Endometrial microvascular endothelial cells (primary cell): ENCODE results near the gene SLC25A29. TPM values are rescaled to one million over a fixed set of nuclear protein-coding genes. Genes with fewer than 3 reads are reported as not detected.

Experiments used
- in situ Hi-C: cut with HindIII; loops from 2 replicates; pipeline ENCODE4 v1.10.0; 2017; ENCODE audit warnings: low sequenced_read_pairs, low pct_unique_long_range_greater_than_20kb; ENCODE audit errors: inconsistent ontology term
- total RNA-seq: library from RNA; depleted of rRNA; stranded (reverse); fragments of >200 nt; gene quantifications from one replicate; pipeline ENCODE4 v1.2.3, GENCODE V29; 2015; ENCODE audit errors: inconsistent ontology term

Gene SLC25A29
- total RNA-seq, 1 donor from 2014 or later: 40.0 TPM

- in situ Hi-C loops: no loop called here
Measured at GRCh38 chr14:100263141-100263540, 43.1 kb downstream of the SLC25A29 start.

DNA sequence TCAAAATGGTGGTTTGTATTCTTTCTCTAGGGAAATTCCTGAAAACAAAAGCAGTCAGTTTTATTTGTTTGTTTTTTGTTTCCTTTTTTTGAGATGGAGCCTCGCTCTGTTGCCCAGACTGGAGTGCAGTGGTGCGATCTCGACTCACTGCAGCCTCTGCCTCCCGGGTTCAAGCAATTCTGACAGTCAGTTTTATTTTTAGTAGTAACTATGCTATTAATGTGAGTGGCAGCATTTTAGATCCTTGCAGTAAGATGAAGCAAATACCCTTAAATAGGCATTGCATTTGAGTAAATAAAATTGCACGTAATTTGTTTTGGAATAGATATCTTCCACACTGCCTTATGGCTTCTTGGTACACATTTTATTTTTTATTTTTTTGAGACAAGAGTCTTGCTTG is 43.7 kb downstream of the SLC25A29 start:
- in situ Hi-C loops: no loop called here

DNA sequence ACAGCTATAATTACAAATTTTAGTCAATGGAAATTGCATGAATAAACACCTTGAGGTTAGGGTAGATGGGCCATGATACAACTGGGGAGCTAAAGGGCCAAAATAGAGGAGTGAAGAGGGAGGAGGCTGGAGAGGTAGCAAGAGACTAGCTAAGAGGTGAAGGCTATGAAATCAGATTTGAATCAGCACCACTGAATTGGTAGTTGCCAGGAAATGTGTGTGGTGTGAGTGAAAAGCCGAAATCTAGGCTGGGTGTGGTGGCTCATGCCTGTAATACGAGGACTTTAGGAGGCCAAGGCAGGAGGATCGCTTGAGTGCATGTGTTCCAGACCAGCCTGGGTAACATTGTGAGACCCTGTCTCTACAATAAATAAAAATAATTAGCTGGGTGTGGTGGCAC is 44.6 kb downstream of the SLC25A29 start:
- in situ Hi-C loops: no loop called here

- in situ Hi-C loops: no loop called here
Measured at GRCh38 chr14:100256339-100256895, 49.8 kb downstream of the SLC25A29 start.

GRCh38 chr14:100252684-100253083 is 53.6 kb downstream of the SLC25A29 start:
- in situ Hi-C loops: no loop called here

- in situ Hi-C loops: no loop called here
Measured at GRCh38 chr14:100250732-100251465, 55.3 kb downstream of the SLC25A29 start.

- in situ Hi-C loops: no loop called here
Measured at GRCh38 chr14:100246809-100247428, 59.3 kb downstream of the SLC25A29 start.

- in situ Hi-C loops: no loop called here
Measured at GRCh38 chr14:100243020-100243419, 63.2 kb downstream of the SLC25A29 start.

DNA sequence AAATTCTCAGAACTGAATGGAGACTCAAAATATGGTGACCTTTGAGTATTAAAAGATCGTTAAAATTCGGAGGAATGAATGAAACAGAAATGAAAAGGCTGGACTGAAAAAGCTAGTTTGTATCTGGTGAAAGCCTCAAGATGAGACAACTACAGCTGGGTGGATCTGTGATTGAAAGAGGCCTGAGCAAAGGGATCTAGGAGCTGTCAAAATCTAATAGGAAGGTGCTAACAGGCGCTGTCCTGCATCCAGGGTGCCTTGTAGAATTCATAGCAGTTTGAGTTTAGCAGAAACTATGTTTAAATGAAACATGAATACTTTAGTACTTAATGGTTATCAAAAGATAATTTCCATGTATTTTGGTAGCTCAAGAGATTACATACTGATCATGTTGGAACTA is 65.0 kb downstream of the SLC25A29 start:
- in situ Hi-C loops: no loop called here

Other genes with a start within 250 kb of the SLC25A29 start
- gene EVL, start 241.0 kb downstream of the SLC25A29 start, total RNA-seq: 11.9 TPM
- gene DEGS2, start 146.8 kb downstream of the SLC25A29 start, total RNA-seq: not detected
- 37.0 TPM for gene YY1, start 67.3 kb downstream of the SLC25A29 start, total RNA-seq
- gene SLC25A47, start 16.9 kb upstream of the SLC25A29 start, total RNA-seq: not detected
- gene WDR25, start 70.0 kb upstream of the SLC25A29 start, total RNA-seq: 18.0 TPM